CD4-positive, alpha-beta T cell treated with Interleukin-6 at 100 ng/mL for 8 hours (primary cell): Measurements from ENCODE around the gene NEURL3.
"Not testable (repeated sequence)": the region's sequence is repeated elsewhere in the genome, so short reads cannot be mapped to it uniquely, and the experiment has no call there.

Experiments used
- DNase-seq: peaks from one replicate; pipeline ENCODE4 v3.0.0-alpha.2; 2020; ENCODE audit warnings: mixed read lengths, low spot score

The NEURL3 gene, protein sequence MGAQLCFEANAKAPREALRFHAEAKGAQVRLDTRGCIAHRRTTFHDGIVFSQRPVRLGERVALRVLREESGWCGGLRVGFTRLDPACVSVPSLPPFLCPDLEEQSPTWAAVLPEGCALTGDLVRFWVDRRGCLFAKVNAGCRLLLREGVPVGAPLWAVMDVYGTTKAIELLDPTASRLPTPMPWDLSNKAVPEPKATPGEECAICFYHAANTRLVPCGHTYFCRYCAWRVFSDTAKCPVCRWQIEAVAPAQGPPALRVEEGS

GRCh38 chr2:96505231-96505889 lies at the start of gene NEURL3:
Gene NEURL3 (minus strand): TSS chr2:96505357. CDS start chr2:96505286, 71 bp downstream.
- DNase-seq: no peak

GRCh38 chr2:96554293-96555145 lies 49.4 kb upstream of the NEURL3 start:
- peak; percentile 66 for DNase-seq

DNA sequence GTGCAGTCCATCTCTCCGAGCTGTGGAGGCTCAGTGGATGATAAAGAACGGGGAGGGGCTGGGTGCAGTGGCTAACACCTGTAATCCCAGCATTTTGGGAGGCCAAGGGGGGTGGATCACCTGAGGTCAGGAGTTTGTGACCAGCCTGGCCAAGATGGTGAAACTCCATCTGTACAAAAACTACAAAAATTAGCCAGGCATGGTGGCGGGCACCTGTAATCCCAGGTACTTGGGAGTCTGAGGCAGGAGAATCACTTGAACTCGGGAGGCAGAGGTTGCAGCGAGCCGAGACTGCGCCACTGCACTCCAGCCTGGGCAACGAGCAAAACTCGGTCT lies 48.8 kb upstream of the NEURL3 start:
- not testable (repeated sequence) for DNase-seq

- DNase-seq: no peak
Measured at GRCh38 chr2:96553176-96553956, 48.2 kb upstream of the NEURL3 start.

DNA sequence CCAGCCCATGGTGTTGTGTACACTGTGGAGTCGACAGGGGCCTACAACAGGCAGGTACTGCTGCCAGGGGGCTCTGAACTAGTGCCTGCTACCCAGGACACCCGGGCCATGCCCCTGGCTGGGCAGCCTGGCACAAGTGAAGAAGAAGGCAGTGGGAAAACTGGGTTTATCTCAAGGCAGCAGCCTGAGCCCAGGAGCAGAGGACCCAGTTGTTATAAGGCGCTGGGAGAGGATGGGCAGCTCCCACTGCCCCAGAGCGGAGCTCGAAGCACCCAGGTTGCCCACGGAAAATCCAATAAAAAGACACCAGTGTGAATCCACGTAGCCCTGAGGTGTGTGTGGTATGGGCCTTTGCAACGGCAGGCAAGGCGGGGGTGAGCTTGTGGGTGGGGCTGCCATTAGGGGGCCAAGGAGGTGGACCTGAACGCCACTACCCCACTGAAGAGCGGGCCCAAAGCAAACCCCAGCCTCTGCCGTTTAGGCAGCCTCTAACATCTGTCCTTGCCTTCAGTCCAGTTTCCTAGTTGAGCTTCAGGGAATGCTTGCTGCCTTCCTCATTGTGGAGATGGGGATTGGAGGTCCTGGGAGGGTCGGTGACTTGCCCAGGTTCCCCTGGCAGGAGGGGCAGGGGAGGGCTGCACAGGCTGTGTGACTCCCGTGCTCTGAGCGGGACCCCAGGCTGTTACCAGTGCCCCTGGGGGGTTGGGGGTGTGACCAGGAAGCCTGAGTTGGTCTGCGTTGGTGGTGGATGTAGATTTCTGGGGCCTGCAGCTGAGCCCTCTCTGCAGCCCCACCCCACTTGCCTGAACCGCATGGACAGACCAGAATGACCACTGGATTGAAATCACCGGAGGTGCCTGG lies 47.4 kb upstream of the NEURL3 start:
- no peak for DNase-seq

DNA sequence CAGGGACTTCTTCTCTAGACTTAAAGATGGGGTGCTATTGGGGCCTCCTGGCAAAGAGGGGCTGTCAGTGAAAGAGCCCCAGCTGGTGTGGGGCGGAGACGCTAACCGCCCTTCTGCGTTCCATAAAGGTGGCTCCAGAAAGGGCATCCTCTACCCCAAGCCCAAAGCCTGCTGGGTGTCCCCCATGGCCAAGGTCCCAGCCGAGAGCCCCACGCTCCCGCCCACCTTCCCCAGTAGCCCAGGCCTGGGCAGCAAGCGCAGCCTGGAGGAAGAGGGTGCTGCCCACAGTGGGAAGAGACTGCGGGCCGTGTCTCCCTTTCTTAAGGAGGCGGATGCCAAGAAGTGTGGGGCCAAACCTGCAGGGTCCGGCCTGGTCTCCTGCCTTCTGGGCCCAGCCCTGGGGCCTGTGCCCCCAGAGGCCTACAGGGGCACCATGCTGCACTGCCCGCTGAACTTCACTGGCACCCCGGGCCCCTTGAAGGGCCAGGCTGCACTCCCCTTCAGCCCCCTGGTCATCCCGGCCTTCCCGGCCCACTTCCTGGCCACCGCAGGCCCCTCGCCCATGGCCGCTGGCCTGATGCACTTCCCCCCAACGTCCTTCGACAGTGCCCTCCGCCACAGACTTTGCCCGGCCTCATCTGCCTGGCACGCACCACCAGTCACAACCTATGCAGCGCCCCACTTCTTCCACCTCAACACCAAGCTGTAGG lies 46.6 kb upstream of the NEURL3 start:
- DNase-seq: no peak

DNA sequence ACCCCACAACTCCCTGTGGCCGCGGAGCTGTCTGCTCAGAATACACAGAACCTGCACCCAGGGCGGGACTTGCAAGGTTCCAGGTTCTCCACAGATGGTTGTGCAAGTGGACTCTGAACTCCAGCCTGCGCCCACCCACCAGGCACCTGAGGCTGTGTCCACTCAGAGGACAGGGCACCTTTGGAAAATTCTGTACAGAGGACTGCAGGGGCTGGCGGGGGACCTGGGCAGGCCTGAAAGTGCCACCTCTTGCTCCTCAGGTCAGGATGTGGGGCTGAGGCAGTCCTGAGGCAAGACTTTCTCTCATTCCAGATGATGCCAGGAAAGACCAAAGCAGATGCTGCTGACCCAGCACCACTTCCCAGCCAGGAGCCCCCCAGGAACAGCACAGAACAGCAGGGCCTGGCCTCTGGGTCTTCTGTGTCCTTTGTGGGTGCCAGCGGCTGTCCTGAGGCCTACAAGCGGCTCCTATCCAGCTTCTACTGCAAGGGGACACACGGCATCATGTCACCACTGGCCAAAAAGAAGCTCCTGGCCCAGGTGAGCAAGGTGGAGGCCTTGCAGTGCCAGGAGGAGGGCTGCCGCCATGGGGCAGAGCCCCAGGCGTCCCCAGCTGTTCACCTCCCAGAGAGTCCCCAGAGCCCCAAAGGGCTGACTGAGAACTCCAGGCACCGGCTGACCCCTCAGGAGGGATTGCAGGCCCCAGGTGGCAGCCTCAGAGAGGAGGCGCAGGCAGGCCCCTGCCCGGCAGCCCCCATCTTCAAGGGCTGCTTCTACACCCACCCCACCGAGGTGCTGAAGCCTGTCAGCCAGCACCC lies 45.8 kb upstream of the NEURL3 start:
- no peak for DNase-seq

- no peak for DNase-seq
Measured at GRCh38 chr2:96549967-96550786, 45.0 kb upstream of the NEURL3 start.

DNA sequence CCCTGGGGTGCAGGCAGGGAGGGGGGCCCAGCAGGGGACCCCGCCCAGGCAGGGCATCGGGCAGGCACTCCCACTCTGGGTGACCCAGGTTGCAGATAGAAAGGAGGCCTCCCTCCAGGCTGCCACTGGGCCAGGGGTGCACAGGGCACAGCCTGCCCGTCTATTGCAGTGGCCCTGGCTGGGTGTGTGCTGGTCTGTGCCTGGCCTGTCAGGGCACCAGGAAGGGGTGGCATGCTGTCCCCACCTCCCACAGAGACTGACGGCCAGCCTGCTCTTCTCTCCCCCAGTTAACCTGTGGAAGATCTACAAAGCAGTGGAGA lies 44.3 kb upstream of the NEURL3 start:
- no peak for DNase-seq

GRCh38 chr2:96548558-96549465 lies 43.7 kb upstream of the NEURL3 start:
- no peak for DNase-seq

DNA sequence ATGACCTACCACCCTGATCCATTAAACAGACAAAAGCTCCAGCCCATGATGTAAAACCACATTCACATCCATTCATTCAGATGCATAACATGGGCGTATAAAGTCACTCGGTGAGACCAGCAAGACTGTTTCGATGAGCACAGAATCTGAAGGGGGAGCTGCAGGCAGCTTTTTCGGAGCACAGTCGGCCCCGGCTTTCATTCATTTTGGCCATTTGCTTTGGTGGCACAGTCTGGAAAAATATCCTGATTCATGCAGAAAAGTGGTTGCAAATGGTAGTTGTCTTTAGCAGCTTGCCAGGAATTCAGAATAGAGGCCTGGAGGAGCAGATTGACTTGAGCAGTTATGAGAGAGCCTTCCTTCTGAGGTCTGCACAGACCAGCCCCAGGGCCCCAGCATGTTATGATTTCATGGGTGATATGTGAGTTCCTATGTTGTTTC lies 42.6 kb upstream of the NEURL3 start:
- no peak for DNase-seq

GRCh38 chr2:96547203-96547641 lies 42.1 kb upstream of the NEURL3 start:
- no peak for DNase-seq

DNA sequence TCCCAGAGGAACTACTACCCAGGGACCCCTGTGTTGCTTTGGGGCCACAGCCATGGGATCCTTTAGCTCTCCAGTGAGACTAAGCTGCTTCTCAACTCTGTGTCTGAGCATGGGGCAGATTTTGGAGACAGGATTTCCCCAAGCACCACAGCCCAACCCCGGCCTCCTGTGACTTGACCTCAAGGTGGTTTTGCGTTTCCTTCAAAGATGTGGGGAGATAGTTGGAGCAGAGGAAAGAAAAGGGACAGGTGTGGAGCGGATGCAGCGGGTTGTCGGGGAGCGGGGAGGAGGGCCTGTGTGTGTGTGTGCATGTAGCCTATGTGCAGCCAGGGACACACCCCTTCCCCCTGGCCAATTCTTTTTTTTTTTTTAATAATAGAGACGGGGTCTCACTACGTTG lies 41.6 kb upstream of the NEURL3 start:
- no peak for DNase-seq

DNA sequence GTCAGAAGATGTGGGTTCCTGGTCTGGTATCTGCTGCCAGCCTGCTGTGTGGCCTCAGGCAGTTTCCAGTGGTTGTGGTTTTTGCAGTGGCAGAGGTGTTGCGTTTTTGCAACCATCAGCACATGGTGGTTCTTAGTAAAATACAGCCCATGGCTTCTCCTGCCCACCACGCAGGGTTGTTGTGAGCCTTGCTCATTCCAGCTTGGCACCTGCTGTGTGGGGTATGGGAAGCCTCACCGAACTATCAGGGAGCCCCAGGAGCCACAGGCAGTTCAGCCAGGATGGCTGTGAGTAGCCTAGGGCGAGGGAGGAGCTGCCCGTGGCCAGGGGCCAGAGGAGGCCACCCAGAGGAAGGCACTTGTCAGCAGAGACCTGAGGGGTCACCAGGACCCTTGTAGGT lies 41.2 kb upstream of the NEURL3 start:
- no peak for DNase-seq

- no peak for DNase-seq
Measured at GRCh38 chr2:96542357-96542977, 37.3 kb upstream of the NEURL3 start.

DNA sequence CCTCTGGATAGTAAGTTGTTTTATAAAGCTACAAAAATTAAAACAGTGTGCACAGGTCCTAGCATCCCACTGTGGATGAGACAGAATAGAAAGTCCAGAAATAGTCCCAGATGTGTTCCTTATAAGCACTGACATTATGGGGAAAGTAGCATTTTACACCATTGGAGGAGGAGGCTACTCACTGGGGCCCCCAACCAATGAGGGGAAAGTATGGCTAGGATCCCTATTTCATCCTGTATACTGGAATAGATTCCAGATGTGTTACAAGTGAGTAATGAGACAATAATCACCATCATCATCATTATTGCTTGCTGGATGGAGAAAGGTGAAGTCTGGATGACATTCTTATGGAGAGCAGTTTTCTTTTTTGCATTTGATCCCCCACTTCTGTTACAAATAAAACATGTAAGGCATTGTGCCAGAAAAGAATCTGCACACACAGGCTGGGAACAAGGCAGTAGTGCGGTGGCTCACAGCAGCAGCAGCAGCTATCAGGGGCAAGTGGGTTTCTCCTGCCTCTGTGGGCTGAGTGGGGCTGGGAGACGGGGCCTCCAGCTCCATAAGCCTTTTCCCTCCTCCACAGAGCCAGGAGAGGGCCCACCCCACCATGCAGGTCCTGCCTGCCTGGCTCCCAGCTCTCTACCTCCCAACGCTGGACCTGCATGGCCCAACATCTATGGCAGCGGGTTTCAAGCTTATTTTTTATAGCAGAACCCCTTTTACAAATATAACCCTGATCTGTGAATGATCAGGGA lies 36.4 kb upstream of the NEURL3 start:
- no peak for DNase-seq

DNA sequence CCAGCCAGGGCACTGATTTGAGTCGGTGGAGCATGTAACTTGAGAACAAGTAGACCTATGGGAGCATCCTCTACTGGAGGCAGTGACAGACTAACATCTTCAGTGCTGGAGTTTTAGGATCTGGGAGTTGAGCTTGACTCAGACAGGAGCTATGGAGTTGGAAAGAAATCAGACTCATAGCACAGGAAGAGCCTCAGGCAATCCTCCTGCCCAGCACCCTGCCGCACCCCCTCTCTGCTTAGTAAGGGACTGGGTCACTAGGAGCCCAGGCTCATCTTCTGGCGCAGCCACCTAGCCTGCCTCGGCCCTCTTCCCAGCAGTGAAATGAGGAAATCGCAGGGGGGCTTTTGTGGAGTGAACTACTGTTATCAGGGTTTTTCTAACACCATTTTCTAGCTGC lies 35.0 kb upstream of the NEURL3 start:
- no peak for DNase-seq
